HG03378 (cell line): ENCODE results near the gene ZNF362.
"Not testable (repeated sequence)": the region's sequence is repeated elsewhere in the genome, so short reads cannot be mapped to it uniquely, and the experiment has no call there.

Experiments used
- ATAC-seq: cut with Tn5 transposase; IDR thresholded peaks from one replicate; pipeline ENCODE4 v1.9.1; 2021; ENCODE audit warnings: mild to moderate bottlenecking, moderate library complexity; ENCODE audit not compliant: unreplicated experiment

The ZNF362 gene

DNA sequence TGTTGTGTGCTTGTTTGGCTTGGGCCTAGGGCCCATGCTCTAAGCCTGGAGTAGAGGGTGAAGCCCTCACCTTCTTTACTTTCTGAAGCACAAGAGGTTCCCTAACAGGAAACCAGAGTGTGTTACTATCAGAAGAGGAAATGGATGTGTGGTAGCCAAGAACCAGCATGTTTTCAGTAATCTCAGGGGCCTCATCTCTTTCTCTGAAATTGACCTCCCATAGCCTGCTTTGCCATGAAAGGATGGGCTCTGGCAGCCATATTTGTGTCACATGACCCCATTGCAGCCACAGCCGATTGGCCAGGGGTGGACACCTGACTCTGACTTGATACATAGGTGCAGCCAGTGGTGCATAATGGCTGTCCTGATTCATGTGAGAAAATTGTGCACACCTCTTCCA is 46.0 kb downstream of the ZNF362 start:
- no peak for ATAC-seq

DNA sequence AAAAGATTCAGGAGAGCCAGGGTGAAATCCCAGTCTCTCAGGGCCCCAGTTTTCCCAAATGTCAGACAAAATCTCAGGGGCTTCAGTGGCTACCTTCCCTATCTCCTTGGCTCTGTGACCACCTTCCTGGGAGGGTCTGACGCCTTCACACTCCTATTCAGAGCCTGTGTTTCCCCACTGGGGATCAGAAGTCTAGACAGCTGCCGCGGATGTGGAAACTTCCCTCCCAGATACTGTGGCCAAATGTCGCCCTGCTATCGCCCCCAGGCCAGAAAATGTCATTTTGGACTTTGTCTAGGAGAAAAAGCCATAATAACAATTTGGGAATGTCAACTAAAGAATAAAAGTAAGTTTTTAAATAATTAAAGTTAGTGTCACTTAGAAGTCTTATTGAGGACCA is 48.7 kb downstream of the ZNF362 start:
- no peak for ATAC-seq

DNA sequence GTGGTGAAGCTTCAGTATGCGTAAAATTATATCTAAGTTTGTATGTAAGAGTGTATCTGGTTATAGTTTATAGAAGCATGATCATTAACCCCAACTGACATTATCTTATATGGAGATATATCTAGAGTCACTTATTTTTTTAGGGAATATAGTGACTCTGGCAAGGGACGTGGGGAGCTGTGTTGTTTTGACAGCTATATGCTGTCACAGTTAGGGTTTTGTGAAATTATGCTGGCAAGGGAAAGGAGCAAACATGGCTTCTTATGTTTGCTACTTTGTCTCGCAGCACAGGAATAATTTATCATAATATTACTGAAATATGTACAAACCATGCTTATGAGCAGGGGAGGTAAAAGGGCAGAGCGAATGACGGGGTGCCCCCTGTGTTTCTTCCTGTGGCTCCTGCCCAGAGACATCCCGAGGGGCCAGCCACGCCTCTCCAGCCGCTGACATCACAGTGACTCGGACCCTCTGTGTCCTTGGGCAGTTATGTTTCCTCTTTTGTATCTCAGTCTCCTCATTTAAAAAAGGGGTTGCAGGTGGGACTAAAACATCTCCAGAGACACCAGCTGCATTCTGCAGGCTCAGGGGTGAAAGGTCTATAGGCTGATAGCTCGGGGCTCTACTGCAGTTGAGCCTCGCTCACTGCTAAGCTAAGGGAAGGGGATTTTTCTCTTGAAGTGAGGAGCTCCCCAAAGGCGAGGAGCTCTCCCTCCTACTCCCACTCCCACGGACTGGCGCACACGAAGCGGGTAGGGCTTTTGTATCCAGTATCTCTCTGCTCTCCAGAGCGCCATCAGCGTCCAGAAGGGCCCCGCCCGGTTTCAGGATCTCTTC is 49.7 kb downstream of the ZNF362 start:
- ATAC-seq, result no peak

DNA sequence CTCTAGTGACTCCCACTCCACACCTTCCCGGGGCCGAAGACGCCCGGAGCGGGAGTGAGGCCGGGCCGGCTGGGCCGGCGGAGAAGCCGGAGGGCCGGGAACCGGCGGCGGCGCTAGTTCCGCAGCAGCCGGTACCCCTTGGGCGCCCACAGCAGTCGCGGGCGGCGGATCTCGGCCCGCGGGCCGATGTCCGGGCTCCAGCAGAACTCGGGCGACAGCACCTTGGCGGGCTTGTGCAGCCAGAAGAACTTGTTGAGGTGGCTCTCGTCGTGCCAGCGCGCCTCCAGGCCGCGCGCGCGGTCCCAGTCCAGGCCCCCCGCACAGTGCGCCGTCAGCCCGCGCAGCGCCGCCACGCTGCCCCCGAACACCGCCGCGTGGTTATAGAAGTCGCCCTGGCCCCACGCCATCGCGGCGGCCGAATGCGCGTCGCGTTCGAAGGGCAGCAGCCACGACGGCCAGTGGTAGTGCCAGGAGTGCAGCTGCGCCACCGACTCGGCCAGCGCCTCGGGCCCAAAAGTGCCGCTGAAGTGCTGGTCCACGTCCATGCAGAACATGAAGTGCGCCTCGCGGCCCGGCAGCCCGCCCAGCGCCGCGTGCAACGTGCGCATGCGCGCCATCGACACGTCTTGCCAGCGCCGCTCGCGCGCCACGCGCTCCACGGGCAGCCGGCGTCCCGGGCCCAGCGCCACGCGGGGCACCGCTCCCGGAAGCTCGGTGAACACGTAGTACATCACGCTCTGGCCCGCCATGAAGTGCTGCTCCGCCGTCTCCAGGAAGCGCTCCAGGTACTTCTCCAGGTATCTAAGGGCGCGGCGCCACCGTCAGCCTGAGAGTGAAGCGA is 50.6 kb downstream of the ZNF362 start:
- ATAC-seq, result no peak

DNA sequence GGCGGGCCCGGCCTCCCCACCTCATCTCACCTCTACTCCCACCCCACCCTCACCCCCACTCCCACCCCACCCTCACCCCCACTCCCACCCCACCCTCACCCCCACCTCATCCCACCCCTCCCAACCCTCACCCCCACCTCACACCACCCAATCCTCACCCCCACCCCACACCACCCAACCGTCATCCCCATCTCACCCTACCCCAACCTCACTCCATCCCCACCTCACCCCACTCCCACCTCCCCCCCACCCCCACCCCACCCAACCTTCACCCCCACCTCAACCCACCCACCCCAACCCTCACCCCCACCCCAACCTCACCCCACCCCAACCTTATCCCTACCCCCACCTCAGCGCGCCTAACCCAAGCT is 51.2 kb downstream of the ZNF362 start:
- ATAC-seq, result no peak

DNA sequence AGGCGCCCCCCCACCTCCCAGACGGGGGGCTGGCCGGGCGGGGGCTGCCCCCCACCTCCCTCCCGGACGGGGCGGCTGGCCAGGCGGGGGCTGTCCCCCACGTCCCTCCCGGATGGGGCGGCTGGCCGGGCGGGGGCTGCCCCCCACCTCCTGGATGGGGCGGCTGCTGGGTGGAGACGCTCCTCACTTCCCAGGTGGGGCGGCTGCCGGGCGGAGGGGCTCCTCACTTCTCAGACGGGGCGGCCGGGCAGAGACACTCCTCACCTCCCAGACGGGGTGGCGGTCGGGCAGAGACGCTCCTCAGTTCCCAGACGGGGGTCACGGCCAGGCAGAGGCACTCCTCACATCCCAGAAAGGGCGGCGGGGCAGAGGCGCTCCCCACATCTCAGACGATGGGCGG is 53.1 kb downstream of the ZNF362 start:
- ATAC-seq, result not testable (repeated sequence)

DNA sequence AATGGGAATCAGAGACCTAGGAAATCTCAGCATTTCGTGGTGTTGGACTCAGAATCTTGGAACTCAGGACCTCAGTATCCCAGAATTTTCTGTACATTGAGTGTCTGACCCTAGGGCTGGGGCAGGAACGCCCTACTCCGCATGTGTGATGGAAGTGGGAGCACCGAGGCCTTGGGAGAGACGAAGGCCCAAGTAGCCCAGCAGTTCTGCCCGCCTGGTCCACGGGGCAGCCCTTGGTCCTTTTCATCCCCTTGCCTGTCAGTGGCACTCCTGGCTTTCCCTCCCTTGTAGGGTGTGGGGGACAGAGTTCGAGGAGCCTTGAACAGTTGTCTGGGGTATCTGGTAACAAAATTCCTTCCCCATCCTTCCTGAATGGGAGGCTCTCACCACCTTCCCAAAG is 54.4 kb downstream of the ZNF362 start:
- ATAC-seq, result no peak

DNA sequence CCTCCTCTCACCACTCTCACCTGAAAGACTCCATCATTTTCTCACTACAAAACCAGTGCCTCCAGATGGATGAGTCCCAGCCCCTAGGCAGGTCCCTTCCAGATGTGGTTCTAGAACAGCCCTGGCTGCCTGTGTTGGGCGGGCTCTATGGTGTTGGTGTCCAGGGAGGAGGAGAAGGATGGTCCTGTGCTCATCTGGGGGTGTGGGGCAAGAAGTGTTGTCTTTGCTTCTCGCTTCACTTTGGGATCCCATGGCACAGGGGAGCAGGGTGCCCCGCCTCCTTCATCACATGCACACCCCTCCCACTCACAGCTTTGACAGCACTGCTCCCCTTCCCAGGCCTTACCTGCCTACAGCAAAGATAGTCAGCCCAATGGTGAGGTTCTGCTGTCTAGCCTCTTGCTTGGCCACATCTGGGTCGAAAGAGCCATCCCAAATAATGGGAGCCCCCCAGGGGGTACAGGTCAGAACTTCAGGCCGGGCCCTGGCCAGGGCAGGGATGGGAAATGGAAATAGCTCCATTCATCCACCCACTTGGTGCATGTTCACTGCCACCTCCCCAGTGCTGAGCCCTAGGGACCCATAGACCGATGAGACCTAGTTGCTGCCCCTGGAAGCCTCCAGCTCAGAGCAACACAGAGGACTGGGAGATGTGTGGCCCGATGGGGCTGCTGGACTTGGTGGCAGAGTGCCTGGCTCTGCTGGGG is 55.6 kb downstream of the ZNF362 start:
- ATAC-seq, result no peak

DNA sequence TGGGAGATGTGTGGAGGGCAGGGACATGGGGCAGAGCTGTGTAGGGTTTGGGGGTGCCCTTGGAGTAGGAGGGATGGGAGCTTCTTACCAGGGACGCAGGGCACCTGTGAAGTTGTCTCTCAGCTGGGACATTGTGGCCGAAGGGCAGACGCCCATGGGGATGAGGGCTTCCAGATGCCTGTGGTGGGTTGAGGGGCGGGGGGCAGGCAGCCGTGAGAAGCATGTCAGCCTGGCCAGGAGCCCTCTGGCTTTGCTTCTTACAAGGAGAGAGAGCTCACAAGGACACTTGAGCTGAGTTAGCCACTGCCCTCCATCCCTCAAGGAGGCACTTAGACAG is 56.1 kb downstream of the ZNF362 start:
- ATAC-seq, result no peak

DNA sequence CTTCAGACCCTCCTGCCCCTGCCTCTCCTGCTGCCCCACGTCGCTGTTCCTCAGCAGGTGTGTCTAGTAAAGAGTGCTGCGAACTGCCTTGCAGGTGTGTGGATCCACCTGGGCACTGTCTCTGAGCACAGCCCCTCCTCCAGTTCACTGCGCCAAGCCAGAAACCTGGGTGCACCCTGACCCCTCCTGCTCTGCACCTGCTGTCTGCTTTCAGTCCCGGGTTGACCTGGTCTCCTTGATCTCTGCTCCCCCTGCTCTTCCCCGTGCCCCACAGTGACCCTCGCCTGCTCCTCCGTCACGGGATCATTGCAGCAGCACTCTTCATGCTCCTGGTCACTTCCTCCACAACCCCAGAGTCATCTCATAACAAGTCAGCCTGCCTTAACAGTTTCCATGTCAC is 58.1 kb downstream of the ZNF362 start:
- ATAC-seq, result no peak

DNA sequence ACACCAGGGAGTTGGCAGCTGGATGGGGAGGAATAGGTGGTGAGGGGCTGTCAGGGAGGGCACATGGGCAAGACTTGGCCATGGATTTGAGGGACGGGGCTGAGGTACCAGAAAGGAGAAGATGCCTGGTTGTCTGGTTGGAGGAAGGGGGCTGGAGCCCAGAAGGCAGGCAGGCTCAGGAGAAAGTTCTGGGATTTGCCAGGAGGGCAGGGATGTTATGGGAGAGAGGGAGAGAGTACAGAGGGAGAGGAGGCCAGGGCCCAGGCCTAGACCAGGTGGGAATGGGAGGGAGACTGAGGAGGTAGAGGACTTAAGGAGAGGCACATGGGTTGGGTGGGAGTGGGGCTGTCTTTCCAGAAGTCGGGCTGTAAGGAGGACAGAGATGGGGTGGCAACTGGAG is 60.3 kb downstream of the ZNF362 start:
- no peak for ATAC-seq

DNA sequence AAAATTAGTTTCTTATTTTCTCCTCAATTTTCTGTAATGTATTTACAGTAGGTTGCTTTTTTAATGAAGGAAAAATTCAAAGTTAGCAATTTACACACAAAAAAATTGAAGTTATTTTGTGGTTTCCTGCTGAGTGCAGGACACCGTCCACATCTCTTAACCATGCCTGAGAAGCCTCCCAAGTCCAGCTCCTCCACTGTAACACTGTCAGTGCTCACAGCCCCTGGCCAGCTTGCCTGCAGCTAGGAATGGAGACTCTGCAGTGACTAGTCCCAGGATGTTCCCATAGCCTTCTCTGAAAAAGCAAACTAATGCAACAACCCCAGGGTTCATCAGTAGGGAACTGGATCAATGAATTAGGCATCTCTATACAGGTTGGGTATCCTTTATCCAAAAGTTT is 61.1 kb downstream of the ZNF362 start:
- ATAC-seq, result no peak

DNA sequence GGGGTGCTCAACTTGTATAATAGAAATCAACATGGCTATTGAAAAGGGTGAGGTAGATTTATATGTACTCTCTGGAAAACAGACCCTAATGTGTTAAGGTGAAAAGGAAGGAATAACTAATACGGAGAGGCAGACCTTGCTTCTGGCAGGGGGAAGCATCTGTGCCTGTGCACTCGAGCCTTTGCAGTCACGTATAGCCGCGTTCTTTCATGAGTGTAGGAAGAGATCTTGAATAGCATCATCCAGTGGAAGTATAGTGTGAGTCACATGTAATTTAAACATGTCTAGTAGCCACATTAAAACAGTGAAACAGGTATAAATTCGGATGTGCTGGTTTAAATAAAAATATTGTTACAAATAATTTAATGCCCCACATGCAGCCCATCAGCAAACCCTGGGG is 61.7 kb downstream of the ZNF362 start:
- no peak for ATAC-seq

DNA sequence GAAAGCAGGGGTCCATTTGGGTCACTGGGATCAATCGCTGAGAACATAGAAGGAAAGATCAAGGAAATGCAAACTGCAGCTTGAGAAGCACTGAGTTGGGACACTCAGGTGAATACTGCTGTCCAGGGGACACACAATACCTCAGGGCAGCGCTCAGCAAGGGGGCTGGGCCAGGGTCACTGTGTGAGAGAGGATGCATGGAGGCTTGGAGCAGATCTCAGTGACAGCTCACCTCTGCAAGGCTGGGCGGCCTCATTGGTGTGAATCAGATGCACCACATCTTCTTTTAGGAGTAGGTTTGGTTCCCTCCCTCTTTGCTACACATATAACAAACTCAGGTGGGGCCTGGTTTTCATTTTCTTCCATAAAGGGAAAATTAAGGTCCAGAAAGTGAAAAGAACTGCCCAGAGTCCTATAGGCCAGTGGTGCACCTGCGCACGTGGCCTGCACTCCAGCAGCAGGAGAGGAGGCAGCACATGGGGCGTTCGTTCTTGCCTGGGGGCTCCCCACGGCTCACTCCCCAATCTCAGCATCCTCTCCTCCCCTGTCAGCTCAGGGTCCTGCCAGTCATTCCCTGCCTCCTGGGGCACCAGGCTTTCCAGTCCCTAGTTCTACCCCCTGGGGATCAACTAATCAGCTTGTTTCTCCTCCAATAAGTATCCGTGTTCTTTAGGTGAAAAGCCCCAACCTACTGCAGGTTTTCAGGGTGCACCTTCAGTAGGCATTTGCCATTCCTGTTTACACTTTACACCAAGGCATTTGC is 63.1 kb downstream of the ZNF362 start:
- no peak for ATAC-seq

DNA sequence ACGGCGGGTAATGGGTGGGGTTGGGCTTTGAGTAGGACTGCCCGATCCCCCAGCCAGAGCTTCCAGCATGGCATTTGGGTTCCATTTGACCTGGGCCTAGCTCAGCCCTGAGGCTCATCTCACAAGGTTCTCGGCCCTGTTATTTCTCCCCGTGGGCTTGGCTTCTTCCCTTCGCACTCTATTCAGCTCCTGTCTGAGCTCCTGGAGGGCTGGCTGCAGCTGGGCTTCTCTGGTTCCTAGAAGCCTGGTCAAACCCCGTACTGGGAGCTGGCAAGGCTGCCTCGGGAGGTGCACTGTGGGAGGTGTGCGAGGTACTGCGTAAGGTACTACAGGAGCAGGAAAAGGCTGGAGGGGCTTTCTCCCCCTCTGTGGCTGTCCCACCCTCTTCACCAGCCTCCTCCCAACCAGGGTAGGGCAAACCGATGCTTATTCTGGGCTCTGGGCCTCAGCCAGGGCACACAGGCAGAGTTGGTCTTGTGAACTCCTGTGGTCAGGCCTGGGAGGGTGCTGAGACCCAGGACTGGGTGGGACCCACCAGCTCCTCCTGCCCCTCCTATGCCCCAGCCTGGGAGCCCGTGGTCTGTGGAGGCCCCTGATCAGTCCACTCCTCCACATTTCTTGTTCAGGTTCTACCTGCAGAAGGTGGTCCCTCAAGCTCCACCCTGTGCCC is 63.8 kb downstream of the ZNF362 start:
- no peak for ATAC-seq

DNA sequence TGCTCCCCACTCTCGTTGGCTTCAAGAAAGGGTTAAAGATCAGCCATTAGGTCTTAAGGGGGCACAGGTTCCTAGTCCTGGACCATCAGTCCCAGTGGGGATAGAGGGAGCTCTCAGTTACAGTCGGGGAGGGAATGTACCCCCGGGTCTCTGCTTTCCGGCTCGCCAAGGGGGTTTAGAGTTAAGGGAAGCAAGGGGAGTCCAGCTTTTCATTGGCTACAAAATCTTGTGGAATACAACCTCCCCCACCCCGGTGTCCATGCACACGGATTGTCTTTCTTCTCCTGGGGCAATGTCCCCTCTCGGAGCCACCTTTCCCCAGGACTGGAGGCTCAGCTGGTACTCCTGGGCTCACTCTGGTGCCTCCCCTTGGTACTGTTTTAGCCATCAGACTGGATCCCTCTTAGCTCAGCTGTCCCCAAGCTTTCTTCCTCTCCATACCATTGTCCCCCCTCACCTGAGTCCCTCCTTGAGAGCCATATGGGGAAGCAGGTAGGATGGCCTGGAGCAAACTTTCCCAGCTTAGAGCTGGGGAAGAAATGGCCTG is 64.4 kb downstream of the ZNF362 start, which contains the start of gene A3GALT2:
Gene A3GALT2, minus strand, starts transcription at position 480 of the 547 bp plus-strand sequence. Its CDS starts 0 bp downstream, at position 480.
- ATAC-seq, result no peak

DNA sequence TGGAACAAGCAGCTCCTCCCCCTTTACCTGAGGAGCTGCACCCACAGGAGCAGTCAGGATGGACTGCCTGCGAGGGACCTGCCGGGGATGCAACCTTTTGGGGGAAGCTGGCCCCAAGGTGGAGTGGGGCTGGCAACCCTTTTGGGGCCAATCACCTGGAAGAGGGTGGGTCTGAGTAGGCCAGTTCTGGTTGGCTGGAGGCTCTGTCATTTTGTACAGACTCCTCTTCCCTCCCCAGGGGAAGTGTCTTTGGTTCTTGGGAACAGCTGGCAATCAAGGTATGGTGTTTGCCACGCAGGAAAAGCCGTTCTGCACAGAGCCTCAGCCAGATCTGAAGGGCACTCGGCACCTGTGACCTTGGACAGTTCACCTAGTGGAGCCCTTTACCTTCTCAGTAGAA is 64.9 kb downstream of the ZNF362 start:
- ATAC-seq, result no peak

DNA sequence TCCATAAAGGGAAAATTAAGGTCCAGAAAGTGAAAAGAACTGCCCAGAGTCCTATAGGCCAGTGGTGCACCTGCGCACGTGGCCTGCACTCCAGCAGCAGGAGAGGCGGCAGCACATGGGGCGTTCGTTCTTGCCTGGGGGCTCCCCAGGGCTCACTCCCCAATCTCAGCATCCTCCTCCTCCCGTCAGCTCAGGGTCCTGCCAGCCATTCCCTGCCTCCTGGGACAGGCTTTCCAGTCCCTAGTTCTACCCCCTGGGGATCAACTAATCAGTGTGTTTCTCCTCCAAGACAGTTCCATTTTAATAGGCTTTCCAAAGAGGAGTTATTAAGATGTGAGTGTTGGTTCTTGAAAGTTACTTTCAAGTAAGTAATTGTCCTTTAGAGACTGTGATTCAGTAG is 65.8 kb downstream of the ZNF362 start:
- ATAC-seq, result no peak

DNA sequence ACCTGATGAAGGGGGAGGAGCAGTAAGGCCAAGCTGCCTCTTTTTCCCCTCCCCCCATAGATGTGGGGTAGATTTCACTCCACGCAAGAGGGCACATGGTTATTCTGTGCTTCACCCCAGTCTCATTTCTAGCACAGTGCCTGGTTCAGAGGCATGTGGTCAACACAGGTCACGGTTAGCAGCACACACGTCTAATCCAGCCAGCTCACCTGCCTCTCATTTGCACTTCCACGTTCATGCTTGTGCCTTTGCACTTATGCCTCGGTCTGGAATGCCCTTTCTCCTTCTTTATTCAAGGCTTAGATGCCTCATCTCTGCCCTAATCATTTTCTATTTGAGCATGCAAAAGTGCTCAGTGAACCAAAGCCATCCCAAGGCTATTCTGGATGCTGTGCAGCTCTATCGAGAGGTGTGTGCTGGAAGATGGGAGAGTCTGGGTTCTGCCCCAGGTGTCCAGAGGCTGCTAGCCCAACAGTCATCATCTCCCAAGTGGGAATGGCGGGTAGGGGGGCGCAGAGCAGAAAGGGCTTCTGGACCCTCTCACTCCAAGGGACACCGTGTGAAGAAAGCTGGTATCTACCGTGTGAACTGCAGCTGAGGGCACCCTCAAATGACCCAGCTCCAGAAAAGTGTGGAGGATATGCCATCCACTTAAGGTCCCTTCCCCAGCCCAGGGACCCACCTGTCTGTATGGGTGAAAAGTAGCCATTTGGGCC is 66.7 kb downstream of the ZNF362 start:
- ATAC-seq, result no peak
